ENCODE results near the gene TEAD1. TPM values are rescaled to one million over a fixed set of nuclear protein-coding genes. Genes with fewer than 3 reads are reported as not detected.

The TEAD1 gene
- total and polyA plus RNA-seq, 9 of the 15 experiments (the other 6 are each of a cell fraction or from before 2014, with no cell fraction given): 1.7 to 17.7 (median 10.8) TPM

GRCh38 chr11:12725863-12726682 lies 51.9 kb downstream of the TEAD1 start (continued):
- TF ChIP-seq ZBTB7A (IDR thresholded peaks at IDR 0.05; ENCODE audit: borderline replicate concordance, control insufficient read depth, low read depth, low read length): no peak
- no peak for TF ChIP-seq ZNF398 (CRISPR knock-in tag; IDR thresholded peaks at IDR 0.05)
- peak; percentile 78 for TF ChIP-seq JUND (IDR thresholded peaks at IDR 0.05; ENCODE audit: borderline replicate concordance, low read depth, low read length)
- TF ChIP-seq JUND (tag; IDR thresholded peaks at IDR 0.05; ENCODE audit: borderline replicate concordance, low read depth, low read length): peak; percentile 72; the same call in 2 of the 3 replicates
- TF ChIP-seq SIN3B (IDR thresholded peaks at IDR 0.05; ENCODE audit: low read depth): no peak
- TF ChIP-seq XRCC4 (IDR thresholded peaks at IDR 0.05; ENCODE audit: extremely low read depth, insufficient read depth, insufficient read length): no peak
- peak in 1 of 2 experiments; percentile 35; a peak in 1 of 4 replicates for TF ChIP-seq RCOR1 (IDR thresholded peaks at IDR 0.05; ENCODE audit: borderline replicate concordance in 1 of 2, low read depth in 2 of 2, low read length in 2 of 2)
- TF ChIP-seq BRD4 (IDR thresholded peaks at IDR 0.05): no peak
- TF ChIP-seq POLR2B (IDR thresholded peaks at IDR 0.05; ENCODE audit: low read depth, partially characterized antibody): no peak
- TF ChIP-seq ZNF175 (CRISPR knock-in tag; IDR thresholded peaks at IDR 0.05; ENCODE audit: low read depth): no peak
- TF ChIP-seq NEUROD1 (IDR thresholded peaks at IDR 0.05; ENCODE audit: borderline replicate concordance, low read depth, low read length, partially characterized antibody): no peak
- no peak for TF ChIP-seq SRSF9 (IDR thresholded peaks at IDR 0.05; ENCODE audit: borderline replicate concordance, low read depth, low read length)
- TF ChIP-seq ZNF232 (CRISPR knock-in tag; IDR thresholded peaks at IDR 0.05): no peak
- peak; percentile 67; the same call in 1 of the 2 replicates for TF ChIP-seq JUN (IDR thresholded peaks at IDR 0.05; ENCODE audit: borderline replicate concordance, low read depth, low read length)
- no peak for TF ChIP-seq JUN (CRISPR knock-in tag; IDR thresholded peaks at IDR 0.05; ENCODE audit: borderline replicate concordance)
- TF ChIP-seq PYGO2 (tag; IDR thresholded peaks at IDR 0.05): no peak
- TF ChIP-seq TCF3 (CRISPR knock-in tag; IDR thresholded peaks at IDR 0.05): peak; percentile 50
- TF ChIP-seq EWSR1 (IDR thresholded peaks at IDR 0.05; ENCODE audit: borderline replicate concordance, low read depth, partially characterized antibody): no peak
- TF ChIP-seq CBX1 (IDR thresholded peaks at IDR 0.05; ENCODE audit: low read depth): no peak
- TF ChIP-seq KLF6 (CRISPR knock-in tag; IDR thresholded peaks at IDR 0.05; ENCODE audit: borderline replicate concordance): no peak
- TF ChIP-seq GTF2F1 (IDR thresholded peaks at IDR 0.05; ENCODE audit: low read depth, low read length): no peak
- no peak for TF ChIP-seq ZNF57 (CRISPR knock-in tag; IDR thresholded peaks at IDR 0.05)
- no peak for TF ChIP-seq FOXM1 (IDR thresholded peaks at IDR 0.05; ENCODE audit: low read depth)
- TF ChIP-seq FOXM1 (CRISPR knock-in tag; IDR thresholded peaks at IDR 0.05; ENCODE audit: low read depth): no peak
- no peak for TF ChIP-seq KLF1 (tag; IDR thresholded peaks at IDR 0.05)
- no peak for TF ChIP-seq NCOR1 (IDR thresholded peaks at IDR 0.05)
- no peak for TF ChIP-seq ATF1 (CRISPR knock-in tag; IDR thresholded peaks at IDR 0.05)
- 0 out of 2 replicates have a peak, but pooled peaks have one; percentile 32 for TF ChIP-seq ATF1 (tag; IDR thresholded peaks at IDR 0.05)
- TF ChIP-seq KDM4B (IDR thresholded peaks at IDR 0.05; ENCODE audit: borderline replicate concordance in 2 of 2, low read depth in 1 of 2): no peak
